HG02973 (cell line): ENCODE results near the gene LEAP2.
A peak's percentile ranks its signal among the peaks of the same experiment; 100 is the strongest.
"Not testable (repeated sequence)": the region's sequence is repeated elsewhere in the genome, so short reads cannot be mapped to it uniquely, and the experiment has no call there.

Experiments
- ATAC-seq: cut with Tn5 transposase; IDR thresholded peaks from one replicate; pipeline ENCODE4 v1.9.1; 2021; ENCODE audit warnings: moderate library complexity; ENCODE audit not compliant: unreplicated experiment

LEAP2 gene

DNA sequence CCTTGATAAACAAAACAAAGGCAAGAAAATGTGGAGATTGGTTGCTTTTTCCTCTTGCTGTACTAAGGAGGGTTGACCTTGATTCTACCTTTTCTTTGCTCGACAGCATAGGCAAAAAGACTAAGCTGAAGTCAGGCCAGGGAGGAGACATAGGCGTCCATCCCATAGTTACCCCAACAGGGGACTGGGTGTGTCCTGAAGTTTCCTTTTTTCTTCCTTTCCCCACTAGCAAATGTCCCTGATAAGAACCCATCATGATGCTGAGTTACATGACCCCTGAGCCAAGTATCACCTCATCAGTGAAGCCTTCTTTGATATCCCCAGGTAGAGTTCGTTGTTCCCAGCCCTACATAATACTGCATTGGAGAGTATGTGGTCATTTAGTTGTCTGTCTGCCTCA is 33.2 kb upstream of the LEAP2 start:
- no peak for ATAC-seq

DNA sequence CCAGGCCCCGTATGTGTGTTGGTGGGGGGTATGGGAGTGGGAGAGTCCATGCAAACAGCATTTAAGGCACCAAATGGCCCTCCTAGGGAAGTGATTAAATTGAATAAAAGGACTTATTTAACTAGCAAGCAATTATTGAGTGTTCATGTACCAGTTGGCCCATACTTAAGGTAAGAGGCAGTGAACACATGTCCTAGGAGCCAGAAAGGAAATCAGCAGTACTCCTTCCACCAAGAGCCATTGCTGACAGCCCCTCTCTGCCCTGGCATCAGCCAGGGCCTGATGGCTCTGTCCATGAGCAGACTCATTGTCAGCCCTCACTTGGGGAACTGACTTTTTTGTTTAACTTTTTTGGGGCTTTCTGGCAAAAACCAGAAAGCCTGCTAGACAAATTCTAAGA is 32.6 kb upstream of the LEAP2 start:
- ATAC-seq = no peak

- no peak for ATAC-seq
These were observed 32.2 kb upstream of the LEAP2 start for GRCh38 chr5:132841305-132841704.

GRCh38 chr5:132848270-132848669 is 25.2 kb upstream of the LEAP2 start:
- no peak for ATAC-seq

DNA sequence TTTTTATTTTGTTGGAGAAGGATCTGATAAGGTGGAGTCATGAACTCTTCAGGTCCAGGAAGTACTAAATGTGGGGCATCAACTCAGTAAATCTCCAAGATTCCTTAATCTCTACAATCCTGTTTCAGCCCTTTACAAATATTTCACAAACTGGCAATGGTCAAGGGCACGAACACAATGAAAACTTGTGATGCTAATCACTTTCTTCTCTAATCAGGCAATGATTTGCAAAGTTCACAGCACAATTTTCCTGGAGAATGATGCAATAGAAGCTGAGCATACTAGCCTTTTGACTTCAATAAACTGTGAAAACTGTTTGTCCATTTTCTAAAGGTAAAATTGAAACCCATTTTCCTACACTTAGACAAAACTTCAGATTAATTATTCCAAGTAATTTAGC is 24.1 kb upstream of the LEAP2 start:
- no peak for ATAC-seq

DNA sequence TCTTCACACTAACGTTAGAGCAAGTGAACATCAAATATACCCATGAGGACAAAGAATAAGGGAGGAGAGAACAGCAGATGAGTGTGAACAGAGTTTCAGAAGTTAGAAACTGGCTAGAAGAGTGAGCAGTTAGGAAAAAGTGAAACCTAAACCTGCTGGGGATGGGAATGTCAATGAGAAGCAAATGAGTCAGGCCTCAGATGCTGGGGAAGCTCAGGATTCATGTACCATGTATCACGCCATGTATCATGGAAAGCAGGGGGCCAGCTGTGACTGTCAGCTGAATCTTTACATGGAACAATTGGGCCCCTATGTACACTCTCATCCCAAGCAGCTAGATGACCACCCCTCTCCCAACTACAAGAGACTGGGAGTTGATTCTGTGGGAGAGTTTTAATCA is 23.4 kb upstream of the LEAP2 start:
- ATAC-seq = no peak

GRCh38 chr5:132853323-132853722 is 20.1 kb upstream of the LEAP2 start:
- ATAC-seq = no peak

DNA sequence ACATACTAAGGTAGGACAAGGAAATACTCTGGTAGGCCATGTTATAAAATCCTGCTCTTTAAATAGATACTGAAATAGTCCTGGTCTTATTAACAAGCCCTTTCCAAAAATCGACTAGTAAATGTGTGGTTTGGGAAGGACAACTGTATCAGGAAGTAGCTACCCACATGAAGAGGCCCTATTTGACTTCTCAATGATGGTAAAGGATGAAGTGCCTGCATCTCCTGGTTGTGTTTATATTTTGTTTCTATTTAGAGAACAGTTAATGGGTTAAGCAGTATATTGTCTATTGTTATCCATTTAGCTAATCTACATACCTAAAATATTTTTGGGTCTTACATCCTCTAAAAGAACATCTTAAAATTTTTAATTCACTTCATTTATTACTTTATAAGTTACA is 19.7 kb upstream of the LEAP2 start:
- no peak for ATAC-seq

- ATAC-seq = no peak
These were observed 19.2 kb upstream of the LEAP2 start for GRCh38 chr5:132854301-132854700.

GRCh38 chr5:132854992-132855391 is 18.5 kb upstream of the LEAP2 start:
- ATAC-seq = not testable (repeated sequence)

- ATAC-seq = no peak
These were observed 17.5 kb upstream of the LEAP2 start for GRCh38 chr5:132856011-132856410.

- no peak for ATAC-seq
These were observed 13.5 kb upstream of the LEAP2 start for GRCh38 chr5:132859889-132860437.

DNA sequence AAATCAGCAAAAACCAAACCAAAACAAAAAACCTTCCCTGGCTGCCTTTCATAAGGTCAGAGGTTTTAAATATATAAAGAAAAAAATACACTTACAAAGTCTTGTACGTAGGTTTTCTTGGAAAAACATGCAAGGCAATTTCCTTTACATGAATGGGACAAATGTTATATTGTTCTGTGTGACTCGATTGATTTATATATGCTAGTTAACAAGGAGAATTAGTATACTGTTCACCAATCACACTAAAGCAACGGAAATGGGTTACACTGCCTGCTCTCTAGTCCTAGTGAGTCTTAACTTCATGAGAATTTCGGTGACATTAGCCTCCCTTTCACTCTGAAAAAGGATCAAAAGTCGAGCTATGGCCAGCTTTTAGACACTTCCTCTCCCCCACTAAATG is 12.7 kb upstream of the LEAP2 start:
- ATAC-seq = no peak

DNA sequence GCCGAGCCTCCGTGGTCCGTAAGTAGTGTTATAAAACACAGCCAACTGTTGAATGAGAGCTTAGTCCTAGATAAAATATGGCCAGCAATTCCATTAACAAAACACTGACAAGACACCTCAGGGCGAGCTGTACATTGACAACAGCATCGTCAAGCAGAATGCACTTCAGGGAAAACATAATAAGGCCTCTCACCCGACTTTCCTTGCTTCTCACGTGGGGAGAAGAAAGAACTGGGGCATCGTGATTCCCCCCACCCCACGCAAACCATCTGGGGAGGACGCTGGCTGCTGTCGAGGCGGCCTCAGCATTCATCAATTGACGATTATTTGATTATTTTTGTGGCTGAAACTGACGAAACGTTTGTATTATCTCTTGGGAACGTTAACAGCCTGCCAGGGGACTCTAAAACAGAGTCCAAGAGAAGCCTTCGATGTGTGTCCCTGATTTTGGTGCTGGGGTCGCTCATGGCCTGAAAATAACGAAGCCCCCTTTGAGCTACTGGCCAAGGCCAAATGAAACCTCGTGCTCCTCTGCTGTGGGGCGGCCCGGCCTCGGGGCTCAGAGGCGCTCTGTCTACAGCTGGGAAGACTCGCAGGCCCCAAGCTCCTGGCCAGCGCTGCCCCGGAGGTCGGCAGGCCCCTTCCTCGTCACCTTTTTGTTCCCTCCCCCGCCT is 7.7 kb upstream of the LEAP2 start:
- ATAC-seq = peak; percentile 19

GRCh38 chr5:132866342-132867045 is 7.0 kb upstream of the LEAP2 start, which contains the start of the genes GDF9 and UQCRQ:
Gene GDF9 (minus strand): TSS chr5:132866469. CDS start chr5:132864533, 1,936 bp downstream.
Gene UQCRQ (plus strand): TSS chr5:132866642. CDS start chr5:132866882, 240 bp downstream.
- peak; percentile 97 for ATAC-seq

DNA sequence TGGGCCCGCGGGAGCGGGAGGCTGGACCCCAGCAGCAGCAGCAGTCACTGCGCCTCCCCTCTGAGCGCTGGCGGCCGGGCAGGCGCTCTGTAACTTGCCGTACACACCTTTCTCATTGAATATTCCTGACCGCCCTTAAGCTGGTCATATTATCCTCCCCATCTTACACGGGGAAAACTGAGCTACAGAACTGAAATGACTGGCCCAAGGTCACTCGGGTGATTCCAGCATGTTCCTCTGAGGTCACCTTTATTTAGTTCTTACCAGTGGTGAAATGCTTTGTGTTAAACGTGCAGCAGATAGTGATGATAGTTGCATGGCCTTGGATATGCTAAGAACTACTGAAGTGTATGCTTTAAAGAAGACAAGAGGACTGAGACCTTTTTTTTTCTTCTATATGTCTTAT is 6.4 kb upstream of the LEAP2 start:
- ATAC-seq = no peak

DNA sequence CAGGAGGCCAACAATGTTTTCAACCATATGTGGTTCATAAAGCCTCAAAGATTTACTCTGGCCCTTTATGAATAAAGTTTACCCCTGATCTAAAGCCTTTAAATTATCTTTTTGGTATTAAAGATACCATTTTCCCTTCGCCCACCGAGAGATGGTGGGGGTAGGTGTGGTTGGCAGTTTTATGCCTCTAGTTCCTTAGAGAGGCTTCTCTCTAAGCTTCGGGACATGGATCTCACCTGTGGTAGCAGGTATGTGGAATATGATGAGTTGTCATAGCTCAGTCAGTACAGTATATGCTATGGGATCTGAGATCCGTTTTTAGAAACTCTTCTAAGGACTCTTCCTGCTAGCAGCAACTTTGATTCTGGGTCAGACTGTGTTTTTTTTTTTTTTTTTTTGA is 4.7 kb upstream of the LEAP2 start:
- ATAC-seq = no peak

GRCh38 chr5:132870801-132871200 is 2.7 kb upstream of the LEAP2 start:
- no peak for ATAC-seq

DNA sequence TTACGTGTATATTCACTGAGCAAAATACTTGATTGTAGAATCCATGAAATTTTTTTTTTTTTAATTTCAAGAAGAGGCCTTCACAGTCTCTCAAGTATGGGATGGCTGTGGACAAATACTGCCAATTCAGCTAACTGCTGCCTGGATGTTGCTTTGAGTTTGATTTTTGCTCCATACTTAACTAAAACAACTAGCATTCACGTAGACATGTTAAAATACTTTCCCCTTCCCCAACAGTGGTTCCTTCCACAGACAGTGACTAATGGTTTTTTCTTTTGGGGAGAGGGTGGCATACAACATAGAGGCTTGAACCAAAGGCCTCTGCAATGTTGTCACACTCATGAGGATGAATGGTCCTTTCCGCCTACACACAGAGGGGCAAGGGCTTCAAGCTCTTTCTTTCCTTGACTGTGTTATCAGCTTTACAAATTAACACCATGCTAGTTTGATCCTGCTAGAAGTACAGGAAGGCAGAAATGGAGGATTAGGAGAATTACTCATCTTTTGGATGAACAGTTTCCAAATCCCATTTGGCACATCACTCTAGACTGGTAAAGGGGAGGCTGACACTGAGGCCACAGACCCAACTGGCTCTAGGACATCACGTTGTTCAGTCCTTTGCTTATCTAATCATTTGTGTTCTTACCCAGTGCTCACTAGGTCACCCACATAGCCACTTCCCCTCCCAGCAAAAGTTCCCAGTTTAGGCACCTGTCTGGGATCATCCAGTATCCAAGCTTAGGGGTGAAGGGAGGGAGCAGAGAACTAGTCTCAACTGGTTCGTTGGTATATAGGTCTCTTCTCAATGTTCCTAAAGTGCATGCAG is 1.8 kb upstream of the LEAP2 start:
- no peak for ATAC-seq

GRCh38 chr5:132872788-132873118 is 715 bp upstream of the LEAP2 start:
- ATAC-seq = no peak

GRCh38 chr5:132873930-132874271 is 433 bp downstream of the LEAP2 start:
- ATAC-seq = no peak
